HepG2 (cell line): ENCODE results near the gene THRA. TPM values are rescaled to one million over a fixed set of nuclear protein-coding genes. Genes with fewer than 3 reads are reported as not detected.
A peak's percentile ranks its signal among the peaks of the same experiment; 100 is the strongest.

Experiments
- ATF3 ChIP-seq: sonication (generic); formaldehyde crosslinking; IDR thresholded peaks from 2 replicates; pipeline ENCODE4 v1.4.0; 2020; ENCODE audit warnings: missing genetic modification reagents
- FIP1L1 ChIP-seq: fragments of 200-400 bp; formaldehyde crosslinking; IDR thresholded peaks from 2 replicates; pipeline ENCODE4 v1.6.1; 2018; ENCODE audit warnings: low read depth, mild to moderate bottlenecking, low read length, moderate library complexity, borderline replicate concordance; ENCODE audit not compliant: insufficient read depth
- GATAD2A ChIP-seq: IDR thresholded peaks from 2 replicates; pipeline ENCODE4 v1.6.1; 2016
- HDAC6 ChIP-seq: fragments of 200-600 bp; sonication (generic); IDR thresholded peaks from 2 replicates; pipeline ENCODE4 v1.7.0; 2017; ENCODE audit warnings: mild to moderate bottlenecking, antibody characterized with exemption, low read length, low read depth
- HOXD1 ChIP-seq: sonication (generic); formaldehyde crosslinking; IDR thresholded peaks from 2 replicates; pipeline ENCODE4 v1.5.0; 2020; ENCODE audit warnings: missing genetic modification reagents
- KDM4B ChIP-seq: sonication (generic); formaldehyde crosslinking; IDR thresholded peaks from 2 replicates; pipeline ENCODE4 v1.4.0; 2020; ENCODE audit warnings: missing genetic modification reagents
- KDM5B ChIP-seq: sonication (generic); formaldehyde crosslinking; IDR thresholded peaks from 2 replicates; pipeline ENCODE4 v1.4.0; 2020; ENCODE audit warnings: missing genetic modification reagents, mild to moderate bottlenecking, borderline replicate concordance
- KMT2A ChIP-seq: sonication (generic); formaldehyde crosslinking; IDR thresholded peaks from 2 replicates; pipeline ENCODE4 v1.4.0; 2020; ENCODE audit warnings: missing genetic modification reagents
- MXD4 ChIP-seq: IDR thresholded peaks from 2 replicates; pipeline ENCODE4 v1.6.1; 2016; ENCODE audit warnings: mild to moderate bottlenecking, missing biosample characterization, missing genetic modification reagents
- SNAI1 ChIP-seq: sonication (generic); formaldehyde crosslinking; IDR thresholded peaks from 2 replicates; pipeline ENCODE4 v1.5.0; 2020; ENCODE audit warnings: mild to moderate bottlenecking, missing genetic modification reagents, borderline replicate concordance
- TGIF2 ChIP-seq: IDR thresholded peaks from 2 replicates; pipeline ENCODE4 v1.6.1; 2016; ENCODE audit warnings: control low read depth, missing compliant biosample characterization
- ZBTB4 ChIP-seq: sonication (generic); formaldehyde crosslinking; IDR thresholded peaks from 2 replicates; pipeline ENCODE4 v1.4.0; 2020; ENCODE audit warnings: missing genetic modification reagents, mild to moderate bottlenecking, borderline replicate concordance
- ZBTB7A ChIP-seq: sonication (generic); formaldehyde crosslinking; IDR thresholded peaks from 2 replicates; pipeline ENCODE4 v1.8.0; 2022; ENCODE audit warnings: mild to moderate bottlenecking, missing genetic modification reagents
- ZFP62 ChIP-seq: sonication (generic); formaldehyde crosslinking; IDR thresholded peaks from 2 replicates; pipeline ENCODE4 v1.4.0; 2020; ENCODE audit warnings: missing genetic modification reagents
- polyA plus RNA-seq, 8 experiments: library from polyadenylated mRNA; depleted of rRNA in 3 of 8; stranded (reverse) in 7 of 8; unstranded in 1 of 8; fragments of >200 nt; fragmentation: Illumina TruSeq in 4 of 8; extraction: Trizol in 4 of 8; gene quantifications; 2 replicates each; pipeline versions ENCODE4 v1.2.1 to v1.2.3, GENCODE V29; 2011 to 2016; ENCODE audit warnings: low read depth in 4 of 8, missing spikeins in 1 of 8, mixed read lengths in 1 of 8; ENCODE audit not compliant: insufficient read depth in 1 of 8
- total RNA-seq, 5 experiments: library from RNA; depleted of rRNA; stranded (reverse); fragments of >200 nt; fragmentation: Illumina TruSeq; extraction: Trizol; gene quantifications; 2 replicates each; pipeline ENCODE4 v1.2.3, GENCODE V29; 2016; ENCODE audit warnings: low read depth in 1 of 5
- TF ChIP-seq, protein P1 (sequence below): sonication (generic); formaldehyde crosslinking; conservative IDR thresholded peaks from 2 replicates; pipeline ENCODE4 v1.5.0; 2020; ENCODE audit warnings: missing genetic modification reagents
- TF ChIP-seq, protein P2 (sequence below): sonication (generic); formaldehyde crosslinking; IDR thresholded peaks from 2 replicates; pipeline ENCODE4 v1.4.0; 2020; ENCODE audit warnings: missing genetic modification reagents
- TF ChIP-seq, protein P3 (sequence below): sonication (generic); formaldehyde crosslinking; IDR thresholded peaks from 2 replicates; pipeline ENCODE4 v1.4.0; 2020; ENCODE audit warnings: missing genetic modification reagents, low read depth, mild to moderate bottlenecking, borderline replicate concordance

The THRA gene
- total and polyA plus RNA-seq, 2 of the 13 experiments (the other 11 are each of a cell fraction or from before 2014, with no cell fraction given): 8.0 to 9.9 TPM

DNA sequence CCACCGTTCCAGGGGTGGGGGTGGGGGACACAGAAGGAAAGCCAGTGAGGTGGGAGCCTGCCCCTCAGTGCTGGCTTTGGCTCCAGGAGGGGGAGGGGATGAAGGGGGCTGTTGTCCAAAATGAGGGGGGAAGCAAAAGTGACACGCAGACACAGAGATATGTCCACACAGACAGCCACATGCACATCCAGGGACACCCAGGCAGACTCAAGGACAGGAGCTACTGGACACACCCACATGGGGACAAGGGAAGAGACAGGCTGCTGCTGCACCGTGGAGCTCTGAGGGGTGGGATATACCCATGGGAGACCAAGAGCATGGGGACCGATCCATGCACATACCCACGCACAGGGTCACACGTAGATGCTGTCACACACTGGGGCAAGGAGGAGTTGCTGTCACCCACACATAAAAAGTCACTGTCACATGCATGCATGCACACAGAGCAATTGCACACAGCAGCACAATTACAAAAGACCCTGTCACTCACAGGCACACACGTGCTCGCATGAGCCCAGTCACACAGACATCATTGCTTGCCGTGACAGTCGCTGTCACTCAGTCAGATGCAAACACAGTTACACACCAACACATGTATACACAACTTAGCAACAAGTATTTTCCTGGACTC is 1.3 kb downstream of the THRA start (continued):
- 0 out of 2 replicates have a peak, but pooled peaks have one; percentile 51 for TF ChIP-seq ZBTB4
- TF ChIP-seq MXD4 (CRISPR knock-in tag): no peak; the same call in 1 of the 2 replicates
- no peak for TF ChIP-seq KDM5B (CRISPR knock-in tag)
- TF ChIP-seq GATAD2A: no peak
- peak; percentile 62; the same call in 1 of the 2 replicates for TF ChIP-seq ZBTB7A (CRISPR knock-in tag)
- TF ChIP-seq TGIF2 (CRISPR knock-in tag): no peak
- no peak for TF ChIP-seq FIP1L1
- TF ChIP-seq SNAI1 (CRISPR knock-in tag): no peak
- TF ChIP-seq ZFP62 (CRISPR knock-in tag): no peak
- TF ChIP-seq KDM4B (CRISPR knock-in tag): 0 out of 2 replicates have a peak, but pooled peaks have one; percentile 18
- TF ChIP-seq HDAC6: no peak
- TF ChIP-seq, protein P1, sequence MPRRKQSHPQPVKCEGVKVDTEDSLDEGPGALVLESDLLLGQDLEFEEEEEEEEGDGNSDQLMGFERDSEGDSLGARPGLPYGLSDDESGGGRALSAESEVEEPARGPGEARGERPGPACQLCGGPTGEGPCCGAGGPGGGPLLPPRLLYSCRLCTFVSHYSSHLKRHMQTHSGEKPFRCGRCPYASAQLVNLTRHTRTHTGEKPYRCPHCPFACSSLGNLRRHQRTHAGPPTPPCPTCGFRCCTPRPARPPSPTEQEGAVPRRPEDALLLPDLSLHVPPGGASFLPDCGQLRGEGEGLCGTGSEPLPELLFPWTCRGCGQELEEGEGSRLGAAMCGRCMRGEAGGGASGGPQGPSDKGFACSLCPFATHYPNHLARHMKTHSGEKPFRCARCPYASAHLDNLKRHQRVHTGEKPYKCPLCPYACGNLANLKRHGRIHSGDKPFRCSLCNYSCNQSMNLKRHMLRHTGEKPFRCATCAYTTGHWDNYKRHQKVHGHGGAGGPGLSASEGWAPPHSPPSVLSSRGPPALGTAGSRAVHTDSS (CRISPR knock-in tag): no peak
- no peak for TF ChIP-seq HOXD1
- TF ChIP-seq, protein P2, sequence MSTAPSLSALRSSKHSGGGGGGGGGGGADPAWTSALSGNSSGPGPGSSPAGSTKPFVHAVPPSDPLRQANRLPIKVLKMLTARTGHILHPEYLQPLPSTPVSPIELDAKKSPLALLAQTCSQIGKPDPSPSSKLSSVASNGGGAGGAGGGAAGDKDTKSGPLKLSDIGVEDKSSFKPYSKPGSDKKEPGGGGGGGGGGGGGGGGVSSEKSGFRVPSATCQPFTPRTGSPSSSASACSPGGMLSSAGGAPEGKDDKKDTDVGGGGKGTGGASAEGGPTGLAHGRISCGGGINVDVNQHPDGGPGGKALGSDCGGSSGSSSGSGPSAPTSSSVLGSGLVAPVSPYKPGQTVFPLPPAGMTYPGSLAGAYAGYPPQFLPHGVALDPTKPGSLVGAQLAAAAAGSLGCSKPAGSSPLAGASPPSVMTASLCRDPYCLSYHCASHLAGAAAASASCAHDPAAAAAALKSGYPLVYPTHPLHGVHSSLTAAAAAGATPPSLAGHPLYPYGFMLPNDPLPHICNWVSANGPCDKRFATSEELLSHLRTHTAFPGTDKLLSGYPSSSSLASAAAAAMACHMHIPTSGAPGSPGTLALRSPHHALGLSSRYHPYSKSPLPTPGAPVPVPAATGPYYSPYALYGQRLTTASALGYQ (CRISPR knock-in tag): no peak
- 0 out of 2 replicates have a peak, but pooled peaks have one; percentile 50 for TF ChIP-seq KMT2A (CRISPR knock-in tag)
- TF ChIP-seq ATF3 (CRISPR knock-in tag): no peak
- TF ChIP-seq, protein P3, sequence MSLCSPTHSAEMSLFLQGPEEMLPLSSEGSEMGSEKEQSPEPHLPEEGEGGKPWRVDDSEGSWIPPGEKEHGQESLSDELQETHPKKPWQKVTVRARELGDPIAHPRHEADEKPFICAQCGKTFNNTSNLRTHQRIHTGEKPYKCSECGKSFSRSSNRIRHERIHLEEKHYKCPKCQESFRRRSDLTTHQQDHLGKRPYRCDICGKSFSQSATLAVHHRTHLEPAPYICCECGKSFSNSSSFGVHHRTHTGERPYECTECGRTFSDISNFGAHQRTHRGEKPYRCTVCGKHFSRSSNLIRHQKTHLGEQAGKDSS (CRISPR knock-in tag): 0 out of 2 replicates have a peak, but pooled peaks have one; percentile 51
